ENCODE results near the gene TRAF4. TPM values are rescaled to one million over a fixed set of nuclear protein-coding genes. Genes with fewer than 3 reads are reported as not detected.

TRAF4 gene
- total and polyA plus RNA-seq, 12 donors, result 1.3 to 6.4 (median 3.8) TPM

DNA sequence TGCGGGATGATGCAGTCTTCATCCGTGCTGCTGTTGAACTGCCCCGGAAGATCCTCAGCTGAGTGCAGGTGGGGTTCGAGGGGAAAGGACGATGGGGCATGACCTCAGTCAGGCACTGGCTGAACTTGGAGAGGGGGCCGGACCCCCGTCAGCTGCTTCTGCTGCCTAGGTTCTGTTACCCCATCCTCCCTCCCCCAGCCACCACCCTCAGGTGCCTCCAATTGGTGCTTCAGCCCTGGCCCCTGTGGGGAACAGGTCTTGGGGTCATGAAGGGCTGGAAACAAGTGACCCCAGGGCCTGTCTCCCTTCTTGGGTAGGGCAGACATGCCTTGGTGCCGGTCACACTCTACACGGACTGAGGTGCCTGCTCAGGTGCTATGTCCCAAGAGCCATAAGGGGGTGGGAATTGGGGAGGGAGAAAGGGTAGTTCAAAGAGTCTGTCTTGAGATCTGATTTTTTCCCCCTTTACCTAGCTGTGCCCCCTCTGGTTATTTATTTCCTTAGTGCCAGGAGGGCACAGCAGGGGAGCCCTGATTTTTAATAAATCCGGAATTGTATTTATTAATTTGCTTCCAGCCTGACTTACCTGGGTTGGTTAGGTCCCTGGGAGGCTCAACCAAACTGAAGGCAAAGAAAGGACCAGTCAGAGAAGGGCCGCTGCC lies 5.8 kb downstream of the TRAF4 start:
- ATAC-seq (peak in 2 of 8 donors; percentile 1 to 3), DNase-seq (no peak)
- Histone ChIP-seq H3K36me3 (peaks cover 0 to 40% (median 0%) of the 10 kb centered on the region in 9 donors), H3K4me3 (no peak overlapping the region), H3K27me3 (peaks cover 0 to 5% (median 0%) of the 10 kb centered on the region in 7 donors), H3K4me1 (peaks cover 6 to 42% (median 36%) of the 10 kb centered on the region in 9 donors), H3K9me3 (no peaks in the 10 kb centered on the region), H3K27ac (no peak overlapping the region)
- 61 to 64% methylated on average over 11 of the region's 11 CpGs for WGBS, 2 donors
- intact Hi-C loops (cut with DNase I), result loop anchor here in 7 of 10 donors (1.0 kb wide), 2 partner anchors 22 to 23 kb away; partner anchors contain the start of gene TLCD1 (in 3 of the 7)
- TF ChIP-seq, protein P1, sequence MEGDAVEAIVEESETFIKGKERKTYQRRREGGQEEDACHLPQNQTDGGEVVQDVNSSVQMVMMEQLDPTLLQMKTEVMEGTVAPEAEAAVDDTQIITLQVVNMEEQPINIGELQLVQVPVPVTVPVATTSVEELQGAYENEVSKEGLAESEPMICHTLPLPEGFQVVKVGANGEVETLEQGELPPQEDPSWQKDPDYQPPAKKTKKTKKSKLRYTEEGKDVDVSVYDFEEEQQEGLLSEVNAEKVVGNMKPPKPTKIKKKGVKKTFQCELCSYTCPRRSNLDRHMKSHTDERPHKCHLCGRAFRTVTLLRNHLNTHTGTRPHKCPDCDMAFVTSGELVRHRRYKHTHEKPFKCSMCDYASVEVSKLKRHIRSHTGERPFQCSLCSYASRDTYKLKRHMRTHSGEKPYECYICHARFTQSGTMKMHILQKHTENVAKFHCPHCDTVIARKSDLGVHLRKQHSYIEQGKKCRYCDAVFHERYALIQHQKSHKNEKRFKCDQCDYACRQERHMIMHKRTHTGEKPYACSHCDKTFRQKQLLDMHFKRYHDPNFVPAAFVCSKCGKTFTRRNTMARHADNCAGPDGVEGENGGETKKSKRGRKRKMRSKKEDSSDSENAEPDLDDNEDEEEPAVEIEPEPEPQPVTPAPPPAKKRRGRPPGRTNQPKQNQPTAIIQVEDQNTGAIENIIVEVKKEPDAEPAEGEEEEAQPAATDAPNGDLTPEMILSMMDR (IDR thresholded peaks at IDR 0.05), result no peak

DNA sequence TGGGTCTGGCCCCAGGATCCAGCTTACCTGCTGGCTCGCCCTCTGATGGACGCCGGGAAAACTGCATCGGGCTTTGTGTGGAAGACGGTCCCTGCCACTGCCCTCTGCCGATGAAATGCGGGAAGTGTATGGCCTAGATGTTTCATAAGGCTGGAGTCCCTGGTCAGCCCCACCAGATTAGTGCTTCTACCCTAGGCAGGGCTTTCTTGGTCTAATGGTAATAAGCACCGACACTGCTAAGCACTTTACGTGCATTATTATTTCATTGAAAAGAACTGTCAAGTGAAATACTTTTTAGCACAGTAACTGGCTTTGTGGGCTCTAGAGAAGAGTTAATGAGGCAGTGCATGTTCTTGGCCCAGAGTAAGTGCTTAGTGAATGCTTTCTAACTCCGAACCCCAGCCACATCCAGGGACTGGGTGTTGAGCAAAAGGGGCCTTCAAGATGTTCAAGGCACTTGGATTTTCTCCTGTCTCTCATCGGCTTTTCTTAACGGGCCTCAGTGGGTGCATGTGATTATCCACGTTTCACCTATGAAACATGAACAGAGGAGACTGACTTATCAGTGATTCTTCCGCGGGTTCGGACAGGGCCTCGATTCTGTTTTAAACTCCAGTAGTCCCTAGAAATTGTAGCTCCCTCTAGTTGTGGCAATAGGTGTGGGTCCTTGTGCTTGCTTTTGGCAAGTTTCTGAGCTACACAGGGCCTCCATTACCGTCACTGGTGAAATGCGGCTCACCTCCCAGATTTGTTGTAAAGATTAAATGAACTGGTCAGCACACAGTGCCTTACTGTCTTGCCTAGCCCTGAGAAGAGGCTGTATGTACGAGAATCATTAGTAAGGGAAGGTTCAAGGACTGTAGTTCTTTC lies 6.6 kb downstream of the TRAF4 start:
- TF ChIP-seq, protein P1 (IDR thresholded peaks at IDR 0.05), result peak; percentile 98 to 100 (median 100)
- Histone ChIP-seq H3K4me3 (no peak overlapping the region), H3K36me3 (peaks cover 0 to 40% (median 0%) of the 10 kb centered on the region in 9 donors), H3K27me3 (peaks cover 0 to under 1% (median 0%) of the 10 kb centered on the region in 7 donors), H3K27ac (peak overlapping the region in 1 of 10 donors; percentile 28), H3K9me3 (no peaks in the 10 kb centered on the region), H3K4me1 (peaks cover 0 to 35% (median 28%) of the 10 kb centered on the region in 9 donors)
- DNase-seq (peak; percentile 91 to 93), ATAC-seq (peak; percentile 69 to 87 (median 80))
- WGBS, 2 donors, result 36 to 42% methylated on average over 20 of the region's 20 CpGs
- intact Hi-C loops (cut with DNase I), result loop anchor here in 6 of 10 donors (1.0 kb wide), 2 partner anchors 23 to 24 kb away; partner anchors contain the start of gene TLCD1 (in 3 of the 6)

DNA sequence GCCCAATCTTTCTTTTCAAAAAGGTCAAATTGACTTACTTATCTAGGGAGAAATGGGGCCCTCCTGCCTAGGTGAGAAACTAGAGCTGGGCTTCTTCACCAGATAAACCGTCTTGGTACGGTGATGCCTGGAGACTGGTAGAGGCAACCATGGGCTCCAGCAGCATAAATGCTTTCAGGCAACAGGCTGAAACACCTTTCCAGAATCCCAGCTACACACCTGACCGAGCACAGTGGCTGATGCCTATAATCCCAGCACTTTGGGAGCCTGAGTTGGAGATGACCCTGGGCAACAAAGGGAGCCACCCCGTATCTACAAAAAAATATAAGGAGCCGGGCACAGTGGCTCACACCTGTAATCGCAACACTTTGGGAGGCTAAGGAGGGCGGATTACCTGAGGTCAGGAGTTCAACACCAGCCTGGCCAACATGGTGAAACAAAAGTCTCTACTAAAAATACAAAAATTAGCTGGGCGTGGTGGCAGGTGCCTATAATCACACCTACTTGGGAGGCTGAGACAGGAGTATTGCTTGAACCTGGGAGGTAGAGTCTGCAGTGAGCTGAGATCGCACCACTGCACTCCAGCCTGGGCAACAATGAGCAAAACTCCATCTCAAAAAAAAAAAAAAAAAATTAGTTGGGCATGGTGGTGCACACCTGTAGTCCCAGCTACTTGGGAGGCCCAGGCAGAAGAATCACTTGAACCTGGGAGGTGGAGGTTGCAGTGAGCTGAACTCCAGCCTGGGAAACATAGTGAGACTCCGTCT lies 8.0 kb downstream of the TRAF4 start:
- WGBS, 2 donors, result 96 to 98% methylated on average over 10 of the region's 10 CpGs
- ATAC-seq (no peak), DNase-seq (no peak)
- Histone ChIP-seq H3K27me3 (no peaks in the 10 kb centered on the region), H3K9me3 (no peaks in the 10 kb centered on the region), H3K4me3 (no peak overlapping the region), H3K4me1 (peaks cover 0 to 29% (median 18%) of the 10 kb centered on the region in 9 donors), H3K27ac (no peak overlapping the region), H3K36me3 (peaks cover 0 to 44% (median 0%) of the 10 kb centered on the region in 9 donors)
- TF ChIP-seq, protein P1 (IDR thresholded peaks at IDR 0.05), result no peak
- intact Hi-C loops (cut with DNase I), result no loop called here

DNA sequence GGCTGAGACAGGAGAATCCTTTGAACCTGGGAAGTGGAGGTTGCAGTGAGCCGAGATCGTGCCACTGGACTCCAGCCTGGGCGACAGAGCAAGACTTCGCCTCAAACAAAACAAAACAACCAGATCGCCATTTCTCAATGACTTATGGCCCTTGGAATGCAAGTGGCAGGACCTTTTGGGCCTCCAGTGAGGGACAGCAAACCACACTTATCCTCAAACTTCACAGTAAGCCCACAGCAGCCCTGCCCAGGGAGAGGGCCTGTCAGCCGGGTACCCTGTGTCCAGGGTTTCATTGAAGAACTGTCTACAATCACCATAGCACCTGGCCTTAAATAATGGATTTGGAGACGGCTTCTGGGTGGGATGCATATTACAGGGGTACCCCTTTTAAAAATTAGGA lies 11.7 kb downstream of the TRAF4 start:
- no peaks in the 10 kb centered on the region for H3K27me3 ChIP-seq
- ATAC-seq (no peak), DNase-seq (no peak)
- TF ChIP-seq, protein P1 (IDR thresholded peaks at IDR 0.05), result no peak
- peaks cover 0 to 47% (median 13%) of the 10 kb centered on the region in 9 donors for H3K36me3 ChIP-seq
- H3K4me1 ChIP-seq, result peaks cover 0 to 13% (median 3%) of the 10 kb centered on the region in 9 donors
- intact Hi-C loops (cut with DNase I), result no loop called here
- 89 to 90% methylated on average over 7 of the region's 7 CpGs for WGBS, 2 donors
- no peak overlapping the region for H3K4me3 ChIP-seq
- no peaks in the 10 kb centered on the region for H3K9me3 ChIP-seq
- H3K27ac ChIP-seq, result no peak overlapping the region

Measured in heart right ventricle (tissue), 16 donors.